Measurements from ENCODE around the gene PCBD2. TPM values are rescaled to one million over a fixed set of nuclear protein-coding genes. Genes with fewer than 3 reads are reported as not detected.

Gene PCBD2
- total RNA-seq, 1 experiment from 2014 or later = 10.9 TPM

GRCh38 chr5:134957920-134958608 is 53.1 kb downstream of the PCBD2 start:
- no peak overlapping the region for H3K4me3 ChIP-seq (replicated peaks in 1 of 2; ENCODE audit: low read depth in 1 of 2, low read length in 2 of 2)
- no peaks in the 10 kb centered on the region for H4K20me1 ChIP-seq (ENCODE audit: insufficient read depth)
- H3K36me3 ChIP-seq (ENCODE audit: control insufficient read depth in 1 of 2, insufficient read depth in 2 of 2, low read length in 2 of 2) = 0 out of 4 replicates have a peak, but pooled peaks cover 0 to 2% of the 10 kb centered on the region in 2 experiments
- BruUV-seq (replicated peaks) = no TSS peak
- ChIA-PET POLR2A (no interaction called here), CTCF (no interaction called here), RAD21 (ENCODE audit: low non-redundant PET in 1 of 2, low total read pairs in 2 of 2, uncharacterized antibody in 2 of 2, unreplicated experiment in 2 of 2) (no interaction called here)
- no peaks in the 10 kb centered on the region for H3K27me3 ChIP-seq (ENCODE audit: insufficient read depth, low read length)
- no peaks in the 10 kb centered on the region for H3K79me2 ChIP-seq (ENCODE audit: insufficient read depth, low read length)
- no peaks in the 10 kb centered on the region; a peak in 1 of 4 replicates for H3K9me3 ChIP-seq (ENCODE audit: control insufficient read depth in 1 of 2, insufficient read depth in 1 of 2, low read depth in 1 of 2, low read length in 2 of 2)
- TF ChIP-seq CEBPB (IDR thresholded peaks at IDR 0.05; ENCODE audit: low read depth) (no peak), FOSL1 (IDR thresholded peaks at IDR 0.05; ENCODE audit: low read depth) (no peak), REST (IDR thresholded peaks at IDR 0.05; ENCODE audit: low read depth) (no peak), CTCF (IDR thresholded peaks at IDR 0.05 in 2 of 3, conservative IDR thresholded peaks at IDR 0.05 in 1 of 3; ENCODE audit: borderline replicate concordance in 1 of 3, insufficient read depth in 1 of 3, low read depth in 2 of 3, low read length in 2 of 3) (no peak), EGR1 (IDR thresholded peaks at IDR 0.05; ENCODE audit: low read depth) (no peak), SRF (IDR thresholded peaks at IDR 0.05; ENCODE audit: low read depth) (no peak), POLR2A (IDR thresholded peaks at IDR 0.05; ENCODE audit: borderline replicate concordance, extremely low read depth, insufficient read depth, insufficient read length) (no peak), SIN3A (IDR thresholded peaks at IDR 0.05; ENCODE audit: low read depth) (no peak), SP1 (IDR thresholded peaks at IDR 0.05; ENCODE audit: low read depth) (no peak), TCF7L2 (IDR thresholded peaks at IDR 0.05; ENCODE audit: borderline replicate concordance, extremely low read depth, insufficient read depth, insufficient read length) (no peak), YY1 (IDR thresholded peaks at IDR 0.05; ENCODE audit: extremely low read depth, insufficient replicate concordance, low read depth, low read length) (no peak), EZH2 (IDR thresholded peaks at IDR 0.05) (no peak), RAD21 (IDR thresholded peaks at IDR 0.05; ENCODE audit: low read depth) (no peak), ZFX (IDR thresholded peaks at IDR 0.05) (no peak), ELF1 (IDR thresholded peaks at IDR 0.05; ENCODE audit: borderline replicate concordance, low read depth) (no peak), ZBTB33 (IDR thresholded peaks at IDR 0.05; ENCODE audit: extremely low read depth, insufficient replicate concordance, low read length) (no peak)
- ATAC-seq = no peak
- no peaks in the 10 kb centered on the region for H3K9me2 ChIP-seq (ENCODE audit: insufficient read depth)
- no peak overlapping the region for H3K4me2 ChIP-seq (ENCODE audit: low read length)
- no peak overlapping the region for H2AFZ ChIP-seq (ENCODE audit: low read depth, low read length, poor library complexity, severe bottlenecking)
- DNase-seq (ENCODE audit: low read depth, low spot score) = no peak
- H3K9ac ChIP-seq (ENCODE audit: low read length) = no peak overlapping the region
- intact Hi-C loops (cut with micrococcal nuclease) = no loop called here
- H3K4me1 ChIP-seq (ENCODE audit: control insufficient read depth in 1 of 2, insufficient read depth in 2 of 2, low read length in 2 of 2) = no peaks in the 10 kb centered on the region
- H3K27ac ChIP-seq (ENCODE audit: low read depth, low read length) = no peak overlapping the region

Measured in HCT116 (cell line).